Neural cell (in vitro differentiated cells): ENCODE data around the gene MS4A6A. TPM values are rescaled to one million over a fixed set of nuclear protein-coding genes. Genes with fewer than 3 reads are reported as not detected.

Experiments
- H2AFZ ChIP-seq: fragments of 200-600, 300-800 bp; sonication (generic), shearing (Covaris generic); 2 replicates; pipeline ENCODE4 v1.6.0; 2014; ENCODE audit warnings: low read depth, mild to moderate bottlenecking, antibody characterized with exemption, low read length, moderate library complexity
- H3F3A ChIP-seq: fragments of 200-600 bp; shearing (Covaris generic); 2 replicates; pipeline ENCODE4 v1.6.1; 2016; ENCODE audit warnings: mild to moderate bottlenecking, moderate library complexity, mixed read lengths, antibody characterized with exemption, low read length; ENCODE audit not compliant: insufficient read depth, poor library complexity, severe bottlenecking
- H3K27ac ChIP-seq: fragments of 200-600, 300-800 bp; sonication (generic), shearing (Covaris generic); 2 replicates; pipeline ENCODE4 v1.5.1; 2014; ENCODE audit warnings: mild to moderate bottlenecking, low read length, moderate library complexity
- H3K27me3 ChIP-seq: fragments of 300-800, 200-600 bp; sonication (generic), shearing (Covaris generic); 2 replicates; pipeline ENCODE4 v1.6.0; 2014; ENCODE audit warnings: mild to moderate bottlenecking, low read depth, low read length, moderate library complexity; ENCODE audit not compliant: insufficient read depth
- H3K36me3 ChIP-seq: fragments of 300-800, 200-600 bp; sonication (generic), shearing (Covaris generic); 2 replicates; pipeline ENCODE4 v1.5.1; 2014; ENCODE audit warnings: mild to moderate bottlenecking, antibody characterized with exemption, low read length, moderate library complexity; ENCODE audit not compliant: insufficient read depth
- H3K4me2 ChIP-seq: fragments of 300-800, 200-600 bp; sonication (generic), shearing (Covaris generic); 2 replicates; pipeline ENCODE4 v1.6.0; 2014; ENCODE audit warnings: mild to moderate bottlenecking, low read length
- H3K4me3 ChIP-seq: fragments of 300-800, 200-600 bp; sonication (generic), shearing (Covaris generic); 2 replicates; pipeline ENCODE4 v1.5.1; 2014; ENCODE audit warnings: mild to moderate bottlenecking, low read length, moderate library complexity
- H3K79me2 ChIP-seq: fragments of 200-600 bp; shearing (Covaris generic); replicated peaks from 2 replicates; pipeline ENCODE4 v1.6.0; 2014; ENCODE audit warnings: mild to moderate bottlenecking, low read length, moderate library complexity; ENCODE audit not compliant: insufficient read depth
- H3K9ac ChIP-seq: fragments of 300-800, 200-600 bp; sonication (generic), shearing (Covaris generic); 2 replicates; pipeline ENCODE4 v1.6.1; 2016; ENCODE audit warnings: mild to moderate bottlenecking, low read length, mixed read lengths
- H3K9me2 ChIP-seq: fragments of 200-600 bp; shearing (Covaris generic); 2 replicates; pipeline ENCODE4 v1.6.1; 2016; ENCODE audit warnings: mild to moderate bottlenecking, low read length, mixed read lengths; ENCODE audit not compliant: insufficient read depth
- H3K9me3 ChIP-seq: fragments of 200-600, 300-800 bp; sonication (generic), shearing (Covaris generic); 2 replicates; pipeline ENCODE4 v1.6.1; 2016; ENCODE audit warnings: mild to moderate bottlenecking, mixed run types, low read length, moderate library complexity, mixed read lengths
- H4K20me1 ChIP-seq: fragments of 200-600 bp; shearing (Covaris generic); 2 replicates; pipeline ENCODE4 v1.6.1; 2016; ENCODE audit warnings: mild to moderate bottlenecking, mixed run types; ENCODE audit not compliant: insufficient read depth
- CTCF ChIP-seq: fragments of 450-650 bp; IDR thresholded peaks from 2 replicates; pipeline ENCODE4 v1.5.1; 2014; ENCODE audit warnings: antibody characterized with exemption, mild to moderate bottlenecking, moderate library complexity; ENCODE audit not compliant: poor library complexity, severe bottlenecking
- EP300 ChIP-seq: fragments of 450-650 bp; conservative IDR thresholded peaks from 2 replicates; pipeline ENCODE4 v1.6.1; 2014; ENCODE audit warnings: antibody characterized with exemption, mild to moderate bottlenecking, moderate library complexity; ENCODE audit not compliant: poor library complexity, severe bottlenecking
- EZH2 ChIP-seq: fragments of 200-600, 300-800 bp; shearing (Covaris generic), sonication (generic); IDR thresholded peaks from 2 replicates; pipeline ENCODE4 v1.6.1; 2014; ENCODE audit warnings: antibody characterized with exemption, low read length, borderline replicate concordance, mild to moderate bottlenecking; ENCODE audit not compliant: insufficient read depth, poor library complexity, severe bottlenecking
- MXI1 ChIP-seq: fragments of 450-650 bp; conservative IDR thresholded peaks from 2 replicates; pipeline ENCODE4 v1.6.1; 2014; ENCODE audit warnings: antibody characterized with exemption, mild to moderate bottlenecking; ENCODE audit not compliant: poor library complexity, severe bottlenecking
- POLR2AphosphoS5 ChIP-seq: IDR thresholded peaks from 2 replicates; pipeline ENCODE4 v1.6.1; 2012
- RAD21 ChIP-seq: fragments of 450-650 bp; conservative IDR thresholded peaks from 2 replicates; pipeline ENCODE4 v1.6.1; 2014; ENCODE audit warnings: antibody characterized with exemption, mild to moderate bottlenecking, moderate library complexity
- REST ChIP-seq: IDR thresholded peaks from 2 replicates; pipeline ENCODE4 v1.6.1; 2012; ENCODE audit warnings: borderline replicate concordance
- SMC3 ChIP-seq: fragments of 450-650 bp; conservative IDR thresholded peaks from 2 replicates; pipeline ENCODE4 v1.6.1; 2014; ENCODE audit warnings: antibody characterized with exemption, mild to moderate bottlenecking, moderate library complexity; ENCODE audit not compliant: poor library complexity
- TAF1 ChIP-seq: IDR thresholded peaks from 2 replicates; pipeline ENCODE4 v1.6.1; 2012; ENCODE audit warnings: low read depth
- polyA plus RNA-seq: library from polyadenylated mRNA; depleted of rRNA; stranded (reverse); fragments of >200 nt; gene quantifications from 2 replicates; pipeline ENCODE4 v1.2.3, GENCODE V29; 2014

Gene MS4A6A
- polyA plus RNA-seq, 1 donor from 2014 or later = not detected

GRCh38 chr11:60221181-60221580, 38.3 kb upstream of the MS4A6A start:
- Histone ChIP-seq H3K27me3 (no peaks in the 10 kb centered on the region), H4K20me1 (no peaks in the 10 kb centered on the region), H2AFZ (no peak overlapping the region), H3K4me2 (no peak overlapping the region), H3K4me3 (no peak overlapping the region), H3F3A (no peaks in the 10 kb centered on the region), H3K79me2 (no peaks in the 10 kb centered on the region), H3K27ac (no peak overlapping the region), H3K9me2 (no peaks in the 10 kb centered on the region), H3K36me3 (no peaks in the 10 kb centered on the region), H3K9ac (no peak overlapping the region), H3K9me3 (no peaks in the 10 kb centered on the region)
- no peak for TF ChIP-seq CTCF
- no peak for TF ChIP-seq POLR2AphosphoS5

GRCh38 chr11:60214386-60214785, 31.5 kb upstream of the MS4A6A start:
- Histone ChIP-seq H4K20me1 (no peaks in the 10 kb centered on the region), H3K4me3 (no peak overlapping the region), H3K36me3 (no peaks in the 10 kb centered on the region), H3K9me2 (no peaks in the 10 kb centered on the region), H3K9ac (no peak overlapping the region), H3K79me2 (no peaks in the 10 kb centered on the region), H3K27me3 (no peaks in the 10 kb centered on the region), H3K4me2 (no peak overlapping the region), H2AFZ (no peak overlapping the region), H3K9me3 (no peaks in the 10 kb centered on the region), H3K27ac (no peak overlapping the region), H3F3A (no peaks in the 10 kb centered on the region)
- TF ChIP-seq RAD21 = no peak
- no peak for TF ChIP-seq EZH2
- TF ChIP-seq SMC3 = no peak
- no peak for TF ChIP-seq POLR2AphosphoS5
- no peak for TF ChIP-seq REST
- TF ChIP-seq TAF1 = no peak
- TF ChIP-seq MXI1 = no peak
- no peak for TF ChIP-seq EP300
- no peak for TF ChIP-seq CTCF
